DMS153 treated with DMSO at 0.1 percent for 48 hours (cell line): ENCODE measurements around the gene GOLGA8S.
"Not testable (repeated sequence)": the region's sequence is repeated elsewhere in the genome, so short reads cannot be mapped to it uniquely, and the experiment has no call there.

ENCODE experiments used
- DNase-seq: peaks from one replicate; lab custom pipeline; 2025; ENCODE audit not compliant: unreplicated experiment; lab: John Stamatoyannopoulos, UW

Gene GOLGA8S

GRCh38 chr15:23398357-23398756 is 43.8 kb downstream of the GOLGA8S start:
- DNase-seq: not testable (repeated sequence)

GRCh38 chr15:23399207-23399606 is 44.7 kb downstream of the GOLGA8S start:
- DNase-seq: not testable (repeated sequence)

GRCh38 chr15:23401627-23402026 is 47.1 kb downstream of the GOLGA8S start:
- no peak for DNase-seq

GRCh38 chr15:23402140-23402539 is 47.6 kb downstream of the GOLGA8S start:
- DNase-seq: no peak

- DNase-seq: no peak
Measured at GRCh38 chr15:23402544-23402943, 48.0 kb downstream of the GOLGA8S start.

GRCh38 chr15:23403550-23403949 is 49.0 kb downstream of the GOLGA8S start:
- no peak for DNase-seq

- DNase-seq: no peak
Measured at GRCh38 chr15:23411841-23412240, 57.3 kb downstream of the GOLGA8S start.

GRCh38 chr15:23412881-23413600 is 58.5 kb downstream of the GOLGA8S start:
- not testable (repeated sequence) for DNase-seq
